K562 (cell line): ENCODE measurements around the gene PTPRG. TPM values are rescaled to one million over a fixed set of nuclear protein-coding genes. Genes with fewer than 3 reads are reported as not detected.

Experiments
- ATAC-seq: fragments of 200-7000 bp; cut with Tn5 transposase; 3 replicates; pipeline ENCODE4 v1.9.1; 2020; ENCODE audit warnings: moderate library complexity
- BruUV-seq: library from RNA; stranded (reverse); fragments of 400-500 nt; replicated peaks from 2 replicates; lab custom pipeline; 2021; lab: Mats Ljungman, UMichigan
- CTCF ChIA-PET: fragments of 300-600 bp; formaldehyde crosslinking; extraction: SDS; loops from one replicate; lab custom pipeline; 2021; ENCODE audit warnings: low intra/inter-chr PET ratio; lab: Yijun Ruan, JAX
- POLR2A ChIA-PET: fragments of 300-600, 350-650 bp; sonication (Branson Sonifier 250); formaldehyde crosslinking; extraction: SDS; loops from one replicate; lab custom pipeline; 2021; ENCODE audit warnings: antibody characterized with exemption, inconsistent platforms; lab: Yijun Ruan, JAX
- DNase-seq, 4 experiments: peaks; one replicate each; pipeline versions ENCODE4 v3.0.0 to v3.0.0-alpha.2; 2011 to 2018; ENCODE audit warnings: low spot score in 3 of 4, mixed read lengths in 3 of 4; ENCODE audit errors: extremely low read depth in 1 of 4
- FAIRE-seq: peaks from 2 replicates; lab custom pipeline; 2011; peaks lifted over from hg19 to GRCh38; lab: Jason Lieb, UNC
- H2AFZ ChIP-seq: 2 replicates; pipeline ENCODE4 v1.6.0; 2011; ENCODE audit warnings: low read depth, low read length, control low read depth, inconsistent platforms
- H3K27ac ChIP-seq: fragments of 200-600 bp; 3 replicates; pipeline ENCODE4 v1.8.0; 2011; ENCODE audit warnings: low read depth, mild to moderate bottlenecking, control low read depth, inconsistent platforms, low read length, moderate library complexity, mixed read lengths; ENCODE audit errors: extremely low read depth
- H3K27me3 ChIP-seq, 2 experiments: fragments of 300-600 bp in 1 of 2; 2 replicates in 1 of 2; 3 replicates in 1 of 2; pipeline versions ENCODE4 v1.6.0 to v1.8.0; 2011; ENCODE audit warnings: inconsistent platforms in 2 of 2, low read length in 2 of 2, mild to moderate bottlenecking in 1 of 2, mixed read lengths in 1 of 2, moderate library complexity in 1 of 2; ENCODE audit not compliant: control insufficient read depth in 2 of 2, insufficient read depth in 2 of 2
- H3K36me3 ChIP-seq: fragments of 300-600 bp; 3 replicates; pipeline ENCODE4 v1.8.0; 2011; ENCODE audit warnings: mild to moderate bottlenecking, low read length, inconsistent platforms; ENCODE audit not compliant: control insufficient read depth, insufficient read depth
- H3K4me1 ChIP-seq, 2 experiments: fragments of 200-600 bp in 1 of 2; replicated peaks in 1 of 2; 2 replicates in 1 of 2; 3 replicates in 1 of 2; pipeline versions ENCODE4 v1.5.1 to v1.8.0; 2011; ENCODE audit warnings: inconsistent platforms in 2 of 2, low read length in 2 of 2, mild to moderate bottlenecking in 1 of 2, mixed read lengths in 1 of 2, moderate library complexity in 1 of 2; ENCODE audit not compliant: control insufficient read depth in 2 of 2, insufficient read depth in 2 of 2
- H3K4me2 ChIP-seq: 2 replicates; pipeline ENCODE4 v1.6.1; 2011; ENCODE audit warnings: low read length, control low read depth, inconsistent platforms, mixed read lengths; ENCODE audit not compliant: insufficient read depth
- H3K4me3 ChIP-seq: fragments of 200-600 bp; sonication (generic), shearing (Covaris generic); 2 replicates; pipeline ENCODE4 v1.5.1; 2016; ENCODE audit warnings: control low read depth, inconsistent platforms
- H3K79me2 ChIP-seq: fragments of 200-600 bp; 3 replicates; pipeline ENCODE4 v1.8.0; 2011; ENCODE audit warnings: low read length, inconsistent platforms; ENCODE audit not compliant: control insufficient read depth, insufficient read depth
- H3K9ac ChIP-seq, 2 experiments: 2 replicates each; pipeline versions ENCODE4 v1.6.0 to v1.6.1; 2011; ENCODE audit warnings: low read depth in 2 of 2, low read length in 2 of 2, control low read depth in 1 of 2, inconsistent platforms in 1 of 2, mild to moderate bottlenecking in 1 of 2, mixed read lengths in 1 of 2; ENCODE audit not compliant: insufficient read depth in 1 of 2
- H3K9me1 ChIP-seq: one replicate; pipeline ENCODE4 v1.6.0; 2011; ENCODE audit warnings: inconsistent platforms, mild to moderate bottlenecking, low read length, moderate library complexity; ENCODE audit not compliant: control insufficient read depth, insufficient read depth
- H3K9me3 ChIP-seq: replicated peaks from 2 replicates; pipeline ENCODE4 v1.5.1; 2011; ENCODE audit warnings: low read depth, low read length, inconsistent platforms; ENCODE audit not compliant: control insufficient read depth, insufficient read depth
- H4K20me1 ChIP-seq: replicated peaks from 2 replicates; pipeline ENCODE4 v1.6.1; 2011; ENCODE audit warnings: low read length, inconsistent platforms, mixed read lengths; ENCODE audit not compliant: control insufficient read depth, insufficient read depth
- ZNF77 ChIP-seq: fragments of 250-450 bp; sonication (Bioruptor Pico); IDR thresholded peaks from 2 replicates; pipeline ENCODE4 v1.5.0; 2020
- WGBS: fragments of 100-300 bp; shearing (Covaris generic); methylation state at CpG from one replicate; pipeline ENCODE4 v1.1.6; 2016; ENCODE audit warnings: low coverage, mixed read lengths; ENCODE audit not compliant: insufficient coverage; ENCODE audit errors: missing lambda C conversion rate; 5-methylcytosine and 5-hydroxymethylcytosine counted together
- in situ Hi-C: fragments of 300-500 bp; cut with MboI; formaldehyde crosslinking; loops from 4 replicates; pipeline ENCODE4 v1.15.0; 2018; ENCODE audit warnings: inconsistent platforms, mixed read lengths
- intact Hi-C: fragments of 100-400 bp; cut with micrococcal nuclease; formaldehyde crosslinking; loops from 2 replicates; pipeline ENCODE4 v1.14.2; 2022
- polyA plus RNA-seq, 8 experiments: library from polyadenylated mRNA; depleted of rRNA in 4 of 8; stranded (reverse) in 5 of 8; unstranded in 3 of 8; fragments of >200 nt; fragmentation: Nextera tagmentation in 2 of 8; fragmentation: Illumina TruSeq in 1 of 8; extraction: Ambion mirVana in 2 of 8; extraction: Trizol in 1 of 8; gene quantifications; 2 replicates each; pipeline versions ENCODE4 v1.2.1 to v1.2.3, GENCODE V29; 2011 to 2014; ENCODE audit warnings: inconsistent platforms in 1 of 8, missing spikeins in 1 of 8
- total RNA-seq, 7 experiments: library from RNA; depleted of rRNA in 6 of 7; stranded (reverse); fragments of >200 nt in 6 of 7; fragmentation: Illumina TruSeq in 2 of 7; extraction: Trizol in 2 of 7; gene quantifications; 2 replicates each; pipeline versions ENCODE4 v1.2.1 to v1.2.3, GENCODE V29; 2011 to 2021; ENCODE audit warnings: low replicate concordance in 1 of 7
- TF ChIP-seq, protein P1 (sequence below), 3 experiments: fragments of 200-800 bp in 1 of 3; fragments of 250-450 bp in 1 of 3; fragments of 450-650 bp in 1 of 3; sonication (Bioruptor Pico) in 1 of 3; sonication (Bioruptor generic) in 1 of 3; formaldehyde crosslinking in 1 of 3; IDR thresholded peaks; 2 replicates each; pipeline versions ENCODE4 v1.6.1 to v1.8.0; 2016 to 2022; ENCODE audit warnings: mild to moderate bottlenecking in 2 of 3, missing genetic modification characterization in 2 of 3, missing compliant biosample characterization in 1 of 3, moderate library complexity in 1 of 3

The PTPRG gene
- total and polyA plus RNA-seq, 9 of the 15 experiments (the other 6 are each of a cell fraction or from before 2014, with no cell fraction given): 0.16 TPM; not detected in 8

DNA sequence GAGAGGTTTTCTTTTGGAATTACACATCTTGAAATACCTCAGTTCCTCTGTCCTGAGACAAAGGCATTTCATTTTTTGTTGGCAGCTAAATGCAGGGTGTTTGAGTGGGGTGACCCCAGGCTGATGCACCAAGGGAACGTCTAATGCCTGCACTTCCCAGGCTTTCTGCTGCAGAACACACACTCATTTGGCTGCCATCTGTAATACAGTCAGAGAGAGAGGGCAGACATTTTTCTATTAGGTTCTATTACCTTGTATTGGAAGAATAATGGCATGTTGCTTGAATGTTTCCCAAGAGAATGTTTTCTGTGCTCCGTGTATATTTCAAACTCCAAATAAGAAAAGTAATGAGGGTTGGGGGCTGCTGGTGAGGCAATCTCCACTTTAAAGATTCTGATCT is 87.1 kb downstream of the PTPRG start:
- CTCF ChIA-PET: no interaction called here
- H3K79me2 ChIP-seq: no peaks in the 10 kb centered on the region
- H3K36me3 ChIP-seq: no peaks in the 10 kb centered on the region
- H3K4me2 ChIP-seq: no peak overlapping the region
- no peaks in the 10 kb centered on the region for H3K4me1 ChIP-seq
- no peaks in the 10 kb centered on the region for H3K9me1 ChIP-seq
- H3K9ac ChIP-seq: no peak overlapping the region
- WGBS: 0% methylated on average over 2 of the region's 2 CpGs
- no peak for FAIRE-seq
- H3K9me3 ChIP-seq: no peaks in the 10 kb centered on the region
- DNase-seq: no peak
- no peak overlapping the region for H2AFZ ChIP-seq
- H3K27me3 ChIP-seq: no peaks in the 10 kb centered on the region
- no peak overlapping the region for H3K4me3 ChIP-seq
- no peaks in the 10 kb centered on the region for H4K20me1 ChIP-seq
- POLR2A ChIA-PET: no interaction called here
- TF ChIP-seq, protein P1, sequence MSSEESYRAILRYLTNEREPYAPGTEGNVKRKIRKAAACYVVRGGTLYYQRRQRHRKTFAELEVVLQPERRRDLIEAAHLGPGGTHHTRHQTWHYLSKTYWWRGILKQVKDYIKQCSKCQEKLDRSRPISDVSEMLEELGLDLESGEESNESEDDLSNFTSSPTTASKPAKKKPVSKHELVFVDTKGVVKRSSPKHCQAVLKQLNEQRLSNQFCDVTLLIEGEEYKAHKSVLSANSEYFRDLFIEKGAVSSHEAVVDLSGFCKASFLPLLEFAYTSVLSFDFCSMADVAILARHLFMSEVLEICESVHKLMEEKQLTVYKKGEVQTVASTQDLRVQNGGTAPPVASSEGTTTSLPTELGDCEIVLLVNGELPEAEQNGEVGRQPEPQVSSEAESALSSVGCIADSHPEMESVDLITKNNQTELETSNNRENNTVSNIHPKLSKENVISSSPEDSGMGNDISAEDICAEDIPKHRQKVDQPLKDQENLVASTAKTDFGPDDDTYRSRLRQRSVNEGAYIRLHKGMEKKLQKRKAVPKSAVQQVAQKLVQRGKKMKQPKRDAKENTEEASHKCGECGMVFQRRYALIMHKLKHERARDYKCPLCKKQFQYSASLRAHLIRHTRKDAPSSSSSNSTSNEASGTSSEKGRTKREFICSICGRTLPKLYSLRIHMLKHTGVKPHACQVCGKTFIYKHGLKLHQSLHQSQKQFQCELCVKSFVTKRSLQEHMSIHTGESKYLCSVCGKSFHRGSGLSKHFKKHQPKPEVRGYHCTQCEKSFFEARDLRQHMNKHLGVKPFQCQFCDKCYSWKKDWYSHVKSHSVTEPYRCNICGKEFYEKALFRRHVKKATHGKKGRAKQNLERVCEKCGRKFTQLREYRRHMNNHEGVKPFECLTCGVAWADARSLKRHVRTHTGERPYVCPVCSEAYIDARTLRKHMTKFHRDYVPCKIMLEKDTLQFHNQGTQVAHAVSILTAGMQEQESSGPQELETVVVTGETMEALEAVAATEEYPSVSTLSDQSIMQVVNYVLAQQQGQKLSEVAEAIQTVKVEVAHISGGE (CRISPR knock-in tag; IDR thresholded peaks at IDR 0.05): 0 out of 6 replicates have a peak, but pooled peaks of 1 of the 3 experiments have one; percentile 4
- no peak for TF ChIP-seq ZNF77 (CRISPR knock-in tag)
- no peak overlapping the region for H3K27ac ChIP-seq
- intact Hi-C loops: no loop called here
- in situ Hi-C loops: no loop called here
- no TSS peak for BruUV-seq
- no peak for ATAC-seq
